Measurements from ENCODE around the gene TMEM182.

DNA sequence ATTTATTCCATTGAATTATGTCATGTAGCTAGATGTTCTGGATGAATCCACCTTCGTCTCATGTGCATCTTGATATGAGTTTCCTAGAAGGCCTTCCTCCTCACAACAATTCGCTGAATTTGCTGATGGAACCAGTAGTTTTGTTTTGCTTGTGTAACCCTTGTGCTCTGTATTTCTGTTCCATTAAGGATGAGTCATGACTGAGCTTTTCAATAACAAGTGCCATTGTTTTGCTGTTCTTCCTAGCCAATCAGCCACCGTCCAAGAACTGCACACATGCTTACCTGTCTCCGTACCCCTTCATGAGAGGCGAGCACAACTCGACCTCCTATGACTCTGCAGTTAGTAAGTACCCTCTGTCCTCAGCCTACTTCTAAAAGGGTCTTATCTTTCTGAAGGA is 2.3 kb downstream of the TMEM182 start:
- TF ChIP-seq, protein P1, sequence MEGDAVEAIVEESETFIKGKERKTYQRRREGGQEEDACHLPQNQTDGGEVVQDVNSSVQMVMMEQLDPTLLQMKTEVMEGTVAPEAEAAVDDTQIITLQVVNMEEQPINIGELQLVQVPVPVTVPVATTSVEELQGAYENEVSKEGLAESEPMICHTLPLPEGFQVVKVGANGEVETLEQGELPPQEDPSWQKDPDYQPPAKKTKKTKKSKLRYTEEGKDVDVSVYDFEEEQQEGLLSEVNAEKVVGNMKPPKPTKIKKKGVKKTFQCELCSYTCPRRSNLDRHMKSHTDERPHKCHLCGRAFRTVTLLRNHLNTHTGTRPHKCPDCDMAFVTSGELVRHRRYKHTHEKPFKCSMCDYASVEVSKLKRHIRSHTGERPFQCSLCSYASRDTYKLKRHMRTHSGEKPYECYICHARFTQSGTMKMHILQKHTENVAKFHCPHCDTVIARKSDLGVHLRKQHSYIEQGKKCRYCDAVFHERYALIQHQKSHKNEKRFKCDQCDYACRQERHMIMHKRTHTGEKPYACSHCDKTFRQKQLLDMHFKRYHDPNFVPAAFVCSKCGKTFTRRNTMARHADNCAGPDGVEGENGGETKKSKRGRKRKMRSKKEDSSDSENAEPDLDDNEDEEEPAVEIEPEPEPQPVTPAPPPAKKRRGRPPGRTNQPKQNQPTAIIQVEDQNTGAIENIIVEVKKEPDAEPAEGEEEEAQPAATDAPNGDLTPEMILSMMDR (IDR thresholded peaks at IDR 0.05): no peak
- TF ChIP-seq POLR2A (IDR thresholded peaks at IDR 0.05): no peak
- no peak for TF ChIP-seq POLR2AphosphoS5 (IDR thresholded peaks at IDR 0.05)
